BLaER1 treated with 17β-estradiol and CSF1 and Interleukin-3, amounts not matched to agents 10 nM and 100 nM (cell line): ENCODE measurements around the gene CLEC4F.
"Not testable (repeated sequence)": the region's sequence is repeated elsewhere in the genome, so short reads cannot be mapped to it uniquely, and the experiment has no call there.

Experiments
- H3K27ac ChIP-seq, 11 experiments: shearing (Covaris generic); formaldehyde crosslinking; 2 replicates each; pipeline ENCODE4 v1.8.1; 2022
- H3K27me3 ChIP-seq, 11 experiments: shearing (Covaris generic); formaldehyde crosslinking; 2 replicates each; pipeline ENCODE4 v1.8.1; 2022
- H3K36me3 ChIP-seq, 11 experiments: shearing (Covaris generic); formaldehyde crosslinking; 2 replicates each; pipeline ENCODE4 v1.8.1; 2022
- H3K4me1 ChIP-seq, 10 experiments: shearing (Covaris generic); formaldehyde crosslinking; 2 replicates each; pipeline ENCODE4 v1.8.1; 2022
- H3K4me2 ChIP-seq, 11 experiments: shearing (Covaris generic); formaldehyde crosslinking; 2 replicates each; pipeline ENCODE4 v1.8.1; 2022
- H3K4me3 ChIP-seq, 10 experiments: shearing (Covaris generic); formaldehyde crosslinking; 2 replicates each; pipeline ENCODE4 v1.8.1; 2022
- H3K9ac ChIP-seq, 11 experiments: shearing (Covaris generic); formaldehyde crosslinking; 2 replicates each; pipeline ENCODE4 v1.8.1; 2022
- H3K9me3 ChIP-seq, 11 experiments: shearing (Covaris generic); formaldehyde crosslinking; replicated peaks in 1 of 11; 2 replicates each; pipeline ENCODE4 v1.8.1; 2022
- H4K20me1 ChIP-seq, 11 experiments: shearing (Covaris generic); formaldehyde crosslinking; 2 replicates each; pipeline ENCODE4 v1.8.1; 2022
- Cebpa-rat ChIP-seq, 11 experiments: shearing (Covaris generic); IDR thresholded peaks; 2 replicates each; pipeline ENCODE4 v1.8.1; 2022

Gene CLEC4F

GRCh38 chr2:70808983-70809958, 11.1 kb downstream of the CLEC4F start:
- Histone ChIP-seq H3K9ac (no peak overlapping the region), H4K20me1 (no peaks in the 10 kb centered on the region), H3K9me3 (peaks cover 0 to 6% (median 0%) of the 10 kb centered on the region in 11 experiments; a peak in 3 of 22 replicates), H3K27ac (no peak overlapping the region), H3K36me3 (no peaks in the 10 kb centered on the region), H3K4me1 (no peaks in the 10 kb centered on the region), H3K4me3 (no peak overlapping the region), H3K27me3 (no peaks in the 10 kb centered on the region), H3K4me2 (no peak overlapping the region)
- no peak for TF ChIP-seq Cebpa-rat (IDR thresholded peaks at IDR 0.05)

GRCh38 chr2:70807828-70808118, 12.6 kb downstream of the CLEC4F start:
- no peak overlapping the region for H3K4me3 ChIP-seq
- TF ChIP-seq Cebpa-rat (IDR thresholded peaks at IDR 0.05), result no peak
- peaks cover 0 to 6% (median 0%) of the 10 kb centered on the region in 11 experiments; a peak in 3 of 22 replicates for H3K9me3 ChIP-seq
- H3K9ac ChIP-seq, result no peak overlapping the region
- no peaks in the 10 kb centered on the region for H3K4me1 ChIP-seq
- H3K27me3 ChIP-seq, result no peaks in the 10 kb centered on the region
- H4K20me1 ChIP-seq, result no peaks in the 10 kb centered on the region
- no peaks in the 10 kb centered on the region for H3K36me3 ChIP-seq
- no peak overlapping the region for H3K27ac ChIP-seq
- no peak overlapping the region for H3K4me2 ChIP-seq

DNA sequence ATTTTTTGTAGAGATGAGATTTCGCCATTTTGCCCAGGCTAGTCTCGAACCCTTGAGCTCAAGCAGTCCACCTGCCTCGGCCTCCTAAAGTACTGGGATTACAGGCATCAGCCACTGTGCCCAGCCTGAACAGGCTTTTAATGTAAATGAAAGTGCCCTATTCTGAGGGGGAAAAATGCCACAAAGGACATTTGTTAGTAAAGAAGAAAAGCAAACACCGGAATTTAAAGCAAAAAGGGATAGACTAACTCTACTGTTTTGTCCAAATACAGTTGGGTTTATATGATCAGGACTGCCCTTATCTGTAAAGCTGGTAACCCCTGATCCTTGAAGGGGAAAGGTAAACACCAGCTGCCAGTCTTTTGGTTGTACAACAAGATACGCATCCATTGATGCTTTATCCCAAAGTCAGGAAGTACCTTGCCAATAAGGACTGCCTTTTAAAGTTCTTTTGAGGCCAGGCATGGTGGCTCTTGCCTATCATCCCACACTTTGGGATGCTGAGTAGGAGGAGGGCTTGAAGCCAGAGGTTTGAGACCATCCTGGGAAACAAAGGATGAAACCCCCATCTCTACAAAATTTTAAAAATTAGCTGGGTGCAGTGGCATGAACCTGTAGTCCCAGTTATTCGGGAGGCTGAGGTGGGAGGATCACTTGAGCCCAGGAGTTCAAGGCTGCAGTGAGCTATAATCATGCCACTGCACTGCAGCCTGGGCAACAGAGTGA, 13.1 kb downstream of the CLEC4F start:
- H3K27me3 ChIP-seq, result no peaks in the 10 kb centered on the region
- H3K4me1 ChIP-seq, result no peaks in the 10 kb centered on the region
- no peak for TF ChIP-seq Cebpa-rat (IDR thresholded peaks at IDR 0.05)
- H3K9me3 ChIP-seq, result peaks cover 0 to 6% (median 0%) of the 10 kb centered on the region in 11 experiments; a peak in 3 of 22 replicates
- H3K4me2 ChIP-seq, result no peak overlapping the region
- no peaks in the 10 kb centered on the region for H3K36me3 ChIP-seq
- no peak overlapping the region for H3K4me3 ChIP-seq
- H3K27ac ChIP-seq, result no peak overlapping the region
- H4K20me1 ChIP-seq, result no peaks in the 10 kb centered on the region
- no peak overlapping the region for H3K9ac ChIP-seq

DNA sequence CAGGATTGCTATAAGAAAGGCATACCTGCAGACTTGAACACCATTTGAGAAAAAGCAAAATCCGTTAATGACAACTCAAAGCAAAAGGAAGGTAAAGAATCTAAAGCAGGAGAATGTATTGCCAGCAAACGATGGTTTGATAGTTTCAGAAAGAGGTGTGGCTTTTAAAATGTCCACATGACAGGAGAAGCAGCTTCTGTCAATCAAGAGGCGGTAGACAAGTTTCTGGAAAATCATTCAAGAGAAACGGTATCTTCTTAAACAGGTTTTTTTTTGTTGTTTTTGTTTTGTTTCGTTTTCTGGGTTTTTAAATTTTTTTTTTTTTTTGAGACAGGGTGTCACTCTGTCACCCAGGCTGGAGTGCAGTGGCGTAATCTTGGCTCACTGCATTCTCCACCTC, 13.8 kb downstream of the CLEC4F start:
- Histone ChIP-seq H3K4me3 (no peak overlapping the region), H3K9me3 (peaks cover 0 to 6% (median 0%) of the 10 kb centered on the region in 11 experiments; a peak in 3 of 22 replicates), H3K4me1 (no peaks in the 10 kb centered on the region), H3K27ac (no peak overlapping the region), H3K27me3 (no peaks in the 10 kb centered on the region), H4K20me1 (no peaks in the 10 kb centered on the region), H3K36me3 (no peaks in the 10 kb centered on the region), H3K9ac (no peak overlapping the region), H3K4me2 (no peak overlapping the region)
- no peak for TF ChIP-seq Cebpa-rat (IDR thresholded peaks at IDR 0.05)

- Histone ChIP-seq H3K27me3 (no peaks in the 10 kb centered on the region), H3K36me3 (no peaks in the 10 kb centered on the region), H3K9me3 (peaks cover 0 to 6% (median 0%) of the 10 kb centered on the region in 11 experiments; a peak in 3 of 22 replicates), H3K4me1 (no peaks in the 10 kb centered on the region), H3K27ac (no peak overlapping the region), H3K4me2 (no peak overlapping the region), H4K20me1 (no peaks in the 10 kb centered on the region), H3K9ac (no peak overlapping the region), H3K4me3 (no peak overlapping the region)
- no peak for TF ChIP-seq Cebpa-rat (IDR thresholded peaks at IDR 0.05)
Measured at GRCh38 chr2:70806013-70806412, 14.4 kb downstream of the CLEC4F start.

DNA sequence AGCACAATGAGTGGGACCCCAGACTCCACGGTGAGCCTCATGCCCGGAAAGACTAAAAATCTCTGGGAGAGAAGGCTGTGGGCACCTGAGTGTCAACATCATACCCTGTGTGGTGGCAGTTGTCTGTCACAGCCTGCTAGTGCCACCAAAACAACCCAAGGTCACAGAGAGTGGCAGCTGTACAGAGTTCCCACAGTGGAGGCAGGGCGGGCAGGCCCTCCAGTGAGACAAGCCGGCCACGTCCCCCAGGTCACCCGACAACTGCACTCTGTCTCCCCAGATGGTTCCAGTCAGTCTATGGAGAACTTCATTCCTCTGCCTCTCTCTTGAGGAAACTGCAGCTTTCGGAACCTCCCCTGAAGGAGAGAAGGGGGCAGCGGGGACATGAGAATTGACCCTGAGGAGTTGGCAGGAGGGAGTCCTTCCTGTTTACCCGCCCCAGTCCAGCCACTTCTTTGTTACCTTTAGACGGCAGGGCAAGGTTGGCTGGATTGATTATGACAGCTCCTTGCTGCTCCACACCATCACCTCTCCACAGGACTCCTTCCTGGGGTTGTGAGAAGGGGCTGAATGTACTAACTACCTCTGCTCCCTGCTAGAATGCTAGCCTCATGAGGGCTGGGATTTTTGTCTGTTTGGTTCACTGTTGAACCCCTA, 18.7 kb downstream of the CLEC4F start:
- TF ChIP-seq Cebpa-rat (IDR thresholded peaks at IDR 0.05), result no peak
- Histone ChIP-seq H3K4me2 (no peak overlapping the region), H3K27ac (no peak overlapping the region), H3K9ac (no peak overlapping the region), H3K36me3 (no peaks in the 10 kb centered on the region), H4K20me1 (no peaks in the 10 kb centered on the region), H3K4me1 (peaks cover 0 to 15% (median 4%) of the 10 kb centered on the region in 10 experiments; a peak in 9 of 20 replicates), H3K9me3 (peaks cover 18 to 36% (median 23%) of the 10 kb centered on the region in 11 experiments), H3K4me3 (no peak overlapping the region), H3K27me3 (no peaks in the 10 kb centered on the region)

DNA sequence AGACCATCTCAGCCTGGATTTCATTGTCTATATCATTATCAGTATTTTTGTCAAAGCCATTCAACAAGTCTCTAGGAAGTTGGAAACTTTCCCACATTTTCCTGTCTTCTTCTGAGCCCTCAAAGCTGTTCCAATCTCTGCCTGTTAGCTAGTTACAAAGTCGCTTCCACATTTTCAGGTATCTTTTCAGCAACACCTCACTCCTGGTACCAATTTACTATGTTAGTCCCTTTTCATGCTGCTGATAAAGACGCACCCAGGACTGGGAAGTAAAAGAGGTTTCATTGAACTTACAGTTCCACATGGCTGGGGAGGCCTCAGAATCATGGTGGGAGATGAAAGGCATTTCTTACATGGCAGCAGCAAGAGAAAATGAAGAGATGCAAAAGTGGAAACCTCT, 20.7 kb downstream of the CLEC4F start:
- Histone ChIP-seq H3K4me2 (no peak overlapping the region), H3K9me3 (peaks cover 16 to 36% (median 22%) of the 10 kb centered on the region in 11 experiments), H3K27ac (no peak overlapping the region), H3K4me1 (peaks cover 0 to 35% (median 8%) of the 10 kb centered on the region in 10 experiments; a peak in 9 of 20 replicates), H3K27me3 (no peaks in the 10 kb centered on the region), H3K4me3 (no peak overlapping the region), H4K20me1 (no peaks in the 10 kb centered on the region), H3K9ac (no peak overlapping the region), H3K36me3 (no peaks in the 10 kb centered on the region)
- no peak for TF ChIP-seq Cebpa-rat (IDR thresholded peaks at IDR 0.05)

DNA sequence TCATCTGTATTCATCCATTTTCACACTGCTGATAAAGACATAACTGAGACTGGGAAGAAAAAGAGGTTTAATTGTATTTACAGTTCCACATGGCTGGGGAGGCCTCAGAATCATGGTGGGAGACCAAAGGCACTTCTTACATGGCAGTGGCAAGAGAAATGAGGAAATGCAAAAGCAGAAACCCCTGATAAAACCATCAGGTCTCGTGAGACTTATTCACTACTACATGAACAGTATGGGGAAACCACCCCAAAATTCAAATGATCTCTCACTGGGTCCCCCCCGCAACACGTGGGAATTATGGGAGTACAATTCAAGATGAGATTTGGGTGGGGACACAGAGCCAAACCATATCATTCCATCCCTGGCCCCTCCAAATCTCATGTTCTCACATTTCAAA, 22.4 kb downstream of the CLEC4F start:
- H3K4me2 ChIP-seq, result peak overlapping the region in 5 of 11 experiments; percentile 13 to 81 (median 31); a peak in 9 of 22 replicates
- not testable (repeated sequence) for H3K9ac ChIP-seq, H3K27me3 ChIP-seq, H3K36me3 ChIP-seq, H4K20me1 ChIP-seq, H3K4me3 ChIP-seq
- H3K9me3 ChIP-seq, result peaks cover 13 to 36% (median 22%) of the 10 kb centered on the region in 11 experiments
- H3K27ac ChIP-seq, result peak overlapping the region in 4 of 11 experiments; percentile 23 to 56 (median 50); a peak in 6 of 22 replicates
- H3K4me1 ChIP-seq, result peaks cover 0 to 51% (median 22%) of the 10 kb centered on the region in 10 experiments; a peak in 14 of 20 replicates

DNA sequence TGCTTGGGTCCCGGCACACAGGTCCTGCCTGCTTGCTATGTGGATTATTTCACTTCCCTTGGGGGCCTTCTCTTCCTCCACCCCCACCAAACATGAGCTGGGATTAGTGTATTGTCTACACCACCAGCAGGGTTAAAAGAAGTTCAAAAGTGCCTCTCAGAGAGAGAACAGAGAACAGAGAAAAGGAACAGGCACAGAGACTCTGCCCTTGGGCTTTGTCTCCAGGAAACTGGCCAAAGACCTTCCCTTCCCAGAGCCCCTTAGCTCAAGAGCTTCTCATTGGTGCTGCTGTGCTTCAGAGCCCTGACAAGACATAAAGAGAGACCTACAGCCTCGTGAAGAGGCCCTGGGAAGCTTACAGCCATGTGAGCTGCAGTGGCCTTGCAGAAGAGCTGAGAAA, 22.9 kb downstream of the CLEC4F start:
- H4K20me1 ChIP-seq, result no peaks in the 10 kb centered on the region
- peaks cover 0 to 56% (median 27%) of the 10 kb centered on the region in 10 experiments; a peak in 14 of 20 replicates for H3K4me1 ChIP-seq
- TF ChIP-seq Cebpa-rat (IDR thresholded peaks at IDR 0.05), result no peak
- no peak overlapping the region for H3K9ac ChIP-seq
- H3K4me3 ChIP-seq, result no peak overlapping the region
- H3K27ac ChIP-seq, result peak overlapping the region in 6 of 11 experiments; percentile 1 to 56 (median 43); a peak in 9 of 22 replicates
- peaks cover 13 to 36% (median 22%) of the 10 kb centered on the region in 11 experiments for H3K9me3 ChIP-seq
- no peaks in the 10 kb centered on the region for H3K27me3 ChIP-seq
- H3K4me2 ChIP-seq, result peak overlapping the region in 5 of 11 experiments; percentile 13 to 81 (median 31); a peak in 9 of 22 replicates
- no peaks in the 10 kb centered on the region for H3K36me3 ChIP-seq
